A673 (cell line): Measurements from ENCODE around the gene SERPINA4.

ENCODE experiments used
- CTCF ChIP-seq: fragments of 300-800, 200-600 bp; sonication (generic); conservative IDR thresholded peaks from 2 replicates; pipeline ENCODE4 v1.5.1; 2017; ENCODE audit warnings: low read depth, mild to moderate bottlenecking, antibody characterized with exemption, low read length, moderate library complexity, mixed read lengths
- EZH2 ChIP-seq: fragments of 200-600 bp; sonication (generic); IDR thresholded peaks from 2 replicates; pipeline ENCODE4 v1.6.1; 2017; ENCODE audit warnings: borderline replicate concordance, low read depth, mild to moderate bottlenecking, mixed read lengths, antibody characterized with exemption, low read length; ENCODE audit not compliant: poor library complexity, severe bottlenecking

- TF ChIP-seq EZH2 (no peak), CTCF (peak; percentile 30; the same call in 1 of the 2 replicates)
These were observed 24.4 kb upstream of the SERPINA4 start for GRCh38 chr14:94536836-94537235.
